HepG2 (cell line): Measurements from ENCODE around the gene MAP3K4.

ENCODE experiments used
- CTCF ChIP-seq: sonication (generic); formaldehyde crosslinking; IDR thresholded peaks from 2 replicates; pipeline ENCODE4 v1.5.0; 2020; ENCODE audit warnings: mild to moderate bottlenecking, missing genetic modification reagents, moderate library complexity
- EP300 ChIP-seq, 3 experiments: sonication (generic) in 1 of 3; formaldehyde crosslinking in 1 of 3; IDR thresholded peaks; 2 replicates each; pipeline versions ENCODE4 v1.5.1 to v1.6.1; 2011 to 2020; ENCODE audit warnings: low read depth in 2 of 3, low read length in 2 of 3, borderline replicate concordance in 1 of 3, improper control_type of control experiment in 1 of 3, mild to moderate bottlenecking in 1 of 3, missing genetic modification reagents in 1 of 3, moderate library complexity in 1 of 3
- HDAC1 ChIP-seq: sonication (generic); formaldehyde crosslinking; IDR thresholded peaks from 2 replicates; pipeline ENCODE4 v1.5.1; 2020; ENCODE audit warnings: mild to moderate bottlenecking, missing genetic modification reagents
- HOXA7 ChIP-seq: sonication (generic); formaldehyde crosslinking; IDR thresholded peaks from 2 replicates; pipeline ENCODE4 v1.8.1; 2022; ENCODE audit warnings: mild to moderate bottlenecking, missing genetic modification reagents, moderate library complexity
- KLF16 ChIP-seq, 2 experiments: sonication (generic) in 1 of 2; formaldehyde crosslinking in 1 of 2; IDR thresholded peaks; 2 replicates each; pipeline versions ENCODE4 v1.6.1 to v1.8.0; 2016 to 2023; ENCODE audit warnings: missing genetic modification reagents in 2 of 2, missing compliant biosample characterization in 1 of 2
- NFKB2 ChIP-seq: sonication (generic); formaldehyde crosslinking; IDR thresholded peaks from 2 replicates; pipeline ENCODE4 v1.4.0; 2020; ENCODE audit warnings: missing genetic modification reagents, borderline replicate concordance
- PAX8 ChIP-seq: sonication (generic); formaldehyde crosslinking; IDR thresholded peaks from 2 replicates; pipeline ENCODE4 v1.8.0; 2022; ENCODE audit warnings: mild to moderate bottlenecking, missing genetic modification reagents, borderline replicate concordance
- POLR2AphosphoS5 ChIP-seq: IDR thresholded peaks from 2 replicates; pipeline ENCODE4 v1.6.1; 2012; ENCODE audit warnings: low read depth, low read length
- RBM39 ChIP-seq: fragments of 200-400 bp; formaldehyde crosslinking; IDR thresholded peaks from one replicate; pipeline ENCODE4 v1.6.1; 2018; ENCODE audit warnings: antibody characterized with exemption, mild to moderate bottlenecking, low read depth, low read length; ENCODE audit not compliant: poor library complexity, severe bottlenecking
- TRIM22 ChIP-seq: fragments of 450-650 bp; IDR thresholded peaks from 2 replicates; pipeline ENCODE4 v1.6.1; 2017
- ZFP41 ChIP-seq: sonication (generic); formaldehyde crosslinking; IDR thresholded peaks from 2 replicates; pipeline ENCODE4 v1.4.0; 2020; ENCODE audit warnings: mild to moderate bottlenecking, missing genetic modification reagents, borderline replicate concordance
- ZFY ChIP-seq: sonication (generic); formaldehyde crosslinking; IDR thresholded peaks from 2 replicates; pipeline ENCODE4 v1.4.0; 2020; ENCODE audit warnings: missing genetic modification reagents
- ZNF747 ChIP-seq: sonication (generic); formaldehyde crosslinking; IDR thresholded peaks from 2 replicates; pipeline ENCODE4 v1.8.1; 2023; ENCODE audit warnings: missing genetic modification reagents, mild to moderate bottlenecking, borderline replicate concordance

GRCh38 chr6:161080263-161080970, 88.8 kb downstream of the MAP3K4 start:
- no peak for TF ChIP-seq PAX8 (CRISPR knock-in tag)
- no peak for TF ChIP-seq HOXA7 (CRISPR knock-in tag)
- TF ChIP-seq POLR2AphosphoS5: no peak
- TF ChIP-seq CTCF (CRISPR knock-in tag): no peak
- no peak for TF ChIP-seq EP300 (IDR thresholded peaks at IDR 0.05; ENCODE audit: low read depth in 2 of 2, low read length in 2 of 2)
- no peak for TF ChIP-seq EP300 (CRISPR knock-in tag; IDR thresholded peaks at IDR 0.05; ENCODE audit: borderline replicate concordance)
- no peak for TF ChIP-seq HDAC1 (CRISPR knock-in tag)
- no peak for TF ChIP-seq ZFY
- TF ChIP-seq ZFP41: no peak
- no peak for TF ChIP-seq KLF16 (CRISPR knock-in tag; IDR thresholded peaks at IDR 0.05)
- no peak for TF ChIP-seq ZNF747 (CRISPR knock-in tag)
- TF ChIP-seq RBM39: no peak
- no peak for TF ChIP-seq TRIM22
- no peak for TF ChIP-seq NFKB2 (CRISPR knock-in tag)
